ENCODE data around the gene MSGN1. TPM values are rescaled to one million over a fixed set of nuclear protein-coding genes. Genes with fewer than 3 reads are reported as not detected.

The MSGN1 gene
- total RNA-seq, 2 donors from 2014 or later: not detected

DNA sequence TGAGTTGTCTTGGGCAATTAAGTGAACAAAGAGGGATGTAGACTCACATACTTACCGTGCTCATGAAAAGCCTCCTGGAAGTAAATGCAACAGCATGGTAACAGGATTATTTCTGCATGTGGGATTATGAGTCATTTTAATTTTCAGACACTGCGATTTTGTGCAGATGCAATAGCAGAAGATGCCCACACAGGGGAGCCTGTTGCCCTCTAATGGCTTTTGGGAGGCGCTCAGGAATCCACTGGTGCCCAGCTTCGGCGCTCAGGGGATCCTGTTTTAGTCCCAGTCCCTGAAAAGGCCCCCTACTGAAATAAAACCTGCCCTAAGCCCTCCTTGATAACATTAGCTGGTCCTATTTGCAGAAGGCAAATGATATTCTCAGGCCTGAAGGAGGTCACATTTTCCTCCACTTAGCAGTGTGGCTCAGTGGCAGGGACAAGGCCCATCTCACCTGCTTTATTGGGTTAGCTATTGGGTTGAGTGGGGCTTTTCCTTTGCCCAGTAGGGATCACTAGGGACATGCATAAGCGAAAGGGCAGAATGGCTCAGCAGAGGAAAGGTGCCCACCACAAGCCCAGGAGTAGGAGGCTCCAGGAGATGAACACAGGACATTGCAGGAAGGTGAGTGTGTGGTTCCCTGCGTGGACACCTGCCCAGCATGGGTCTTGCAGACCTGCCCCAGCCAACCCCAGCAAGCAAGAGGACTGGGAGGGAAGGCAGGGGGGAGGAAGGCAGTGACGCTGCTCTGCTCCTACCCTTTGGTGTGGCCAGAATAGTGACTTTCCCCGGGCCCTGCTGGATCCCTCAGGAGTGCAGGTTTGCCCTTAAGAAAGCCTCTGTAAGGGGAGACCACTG lies 35.7 kb downstream of the MSGN1 start:
- 47% methylated on average over 9 of the region's 9 CpGs for WGBS
- H3K9me3 ChIP-seq: no peaks in the 10 kb centered on the region
- no peaks in the 10 kb centered on the region for H3K36me3 ChIP-seq
- no peak overlapping the region for H3K4me3 ChIP-seq
- H3K27ac ChIP-seq: no peak overlapping the region
- no peaks in the 10 kb centered on the region for H3K4me1 ChIP-seq (replicated peaks)
- H3K27me3 ChIP-seq (replicated peaks; ENCODE audit: insufficient read depth): no peaks in the 10 kb centered on the region
- TF ChIP-seq POLR2A (IDR thresholded peaks at IDR 0.05) (no peak), POLR2AphosphoS5 (IDR thresholded peaks at IDR 0.05) (no peak)
- TF ChIP-seq, protein P1, sequence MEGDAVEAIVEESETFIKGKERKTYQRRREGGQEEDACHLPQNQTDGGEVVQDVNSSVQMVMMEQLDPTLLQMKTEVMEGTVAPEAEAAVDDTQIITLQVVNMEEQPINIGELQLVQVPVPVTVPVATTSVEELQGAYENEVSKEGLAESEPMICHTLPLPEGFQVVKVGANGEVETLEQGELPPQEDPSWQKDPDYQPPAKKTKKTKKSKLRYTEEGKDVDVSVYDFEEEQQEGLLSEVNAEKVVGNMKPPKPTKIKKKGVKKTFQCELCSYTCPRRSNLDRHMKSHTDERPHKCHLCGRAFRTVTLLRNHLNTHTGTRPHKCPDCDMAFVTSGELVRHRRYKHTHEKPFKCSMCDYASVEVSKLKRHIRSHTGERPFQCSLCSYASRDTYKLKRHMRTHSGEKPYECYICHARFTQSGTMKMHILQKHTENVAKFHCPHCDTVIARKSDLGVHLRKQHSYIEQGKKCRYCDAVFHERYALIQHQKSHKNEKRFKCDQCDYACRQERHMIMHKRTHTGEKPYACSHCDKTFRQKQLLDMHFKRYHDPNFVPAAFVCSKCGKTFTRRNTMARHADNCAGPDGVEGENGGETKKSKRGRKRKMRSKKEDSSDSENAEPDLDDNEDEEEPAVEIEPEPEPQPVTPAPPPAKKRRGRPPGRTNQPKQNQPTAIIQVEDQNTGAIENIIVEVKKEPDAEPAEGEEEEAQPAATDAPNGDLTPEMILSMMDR (IDR thresholded peaks at IDR 0.05): peak; percentile 22 to 88 (median 77)
- intact Hi-C loops (cut with DNase I): loop anchor here (5.0 kb wide), 2 partner anchors 295 to 525 kb away; no protein-coding TSS in a partner anchor
- peak; percentile 38 for DNase-seq (ENCODE audit: low spot score)

DNA sequence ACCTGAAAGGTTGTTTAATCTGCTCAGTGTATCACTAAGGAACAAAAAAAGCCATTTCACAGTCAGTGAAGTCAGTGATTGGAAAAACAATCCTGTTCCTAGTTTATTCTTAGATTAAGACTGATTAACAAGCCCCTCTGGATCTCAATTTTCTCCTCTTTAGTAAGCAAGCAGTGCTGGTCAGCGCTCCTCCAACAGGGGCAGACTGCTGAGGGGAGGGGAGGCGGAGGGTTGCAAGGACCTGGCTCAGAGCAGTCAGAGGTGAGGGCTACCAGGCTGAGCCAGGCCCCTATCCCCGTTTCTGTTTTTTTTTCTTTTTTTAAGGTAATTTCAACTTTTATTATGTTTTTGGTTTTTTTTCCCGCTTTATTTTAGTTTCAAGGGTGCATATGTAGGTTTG lies 37.5 kb downstream of the MSGN1 start:
- DNase-seq (ENCODE audit: low spot score): no peak
- WGBS: 57% methylated on average over 4 of the region's 4 CpGs
- Histone ChIP-seq H3K27ac (no peak overlapping the region), H3K36me3 (no peaks in the 10 kb centered on the region), H3K4me3 (no peak overlapping the region), H3K4me1 (replicated peaks) (no peaks in the 10 kb centered on the region), H3K27me3 (replicated peaks; ENCODE audit: insufficient read depth) (peaks cover 4% of the 10 kb centered on the region), H3K9me3 (no peaks in the 10 kb centered on the region)
- TF ChIP-seq POLR2A (IDR thresholded peaks at IDR 0.05) (no peak), POLR2AphosphoS5 (IDR thresholded peaks at IDR 0.05) (no peak)
- TF ChIP-seq, protein P1 (IDR thresholded peaks at IDR 0.05): no peak
- intact Hi-C loops (cut with DNase I): loop anchor here (5.0 kb wide), 2 partner anchors 294 to 524 kb away; no protein-coding TSS in a partner anchor

DNA sequence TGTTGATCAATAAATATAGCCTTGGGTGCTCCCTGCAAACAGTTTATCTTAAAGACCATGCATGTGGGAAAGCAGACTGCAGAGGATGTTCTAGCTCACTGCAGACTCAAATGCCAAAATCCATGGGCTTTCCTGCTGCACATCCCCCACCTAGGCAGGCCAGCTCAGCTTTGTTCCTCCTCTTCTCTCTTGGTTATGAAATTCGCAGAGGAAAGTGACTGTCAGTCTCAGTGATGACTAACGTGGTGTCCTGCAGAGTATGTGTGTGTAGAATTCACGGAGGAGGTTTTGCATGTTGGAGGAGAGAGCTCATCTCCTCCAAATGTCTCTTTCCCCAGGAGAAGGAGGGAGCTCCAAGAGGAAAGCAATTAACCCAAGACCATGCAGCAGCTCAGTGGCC lies 40.8 kb downstream of the MSGN1 start:
- WGBS: 56% methylated on average over 3 of the region's 3 CpGs
- no peak overlapping the region for H3K27ac ChIP-seq
- no peak for DNase-seq (ENCODE audit: low spot score)
- no peaks in the 10 kb centered on the region for H3K9me3 ChIP-seq
- peaks cover 4% of the 10 kb centered on the region for H3K27me3 ChIP-seq (replicated peaks; ENCODE audit: insufficient read depth)
- H3K4me3 ChIP-seq: no peak overlapping the region
- intact Hi-C loops (cut with DNase I): no loop called here
- no peaks in the 10 kb centered on the region for H3K4me1 ChIP-seq (replicated peaks)
- H3K36me3 ChIP-seq: no peaks in the 10 kb centered on the region
- TF ChIP-seq POLR2A (IDR thresholded peaks at IDR 0.05): no peak
- no peak for TF ChIP-seq POLR2AphosphoS5 (IDR thresholded peaks at IDR 0.05)
- TF ChIP-seq, protein P1 (IDR thresholded peaks at IDR 0.05): no peak

DNA sequence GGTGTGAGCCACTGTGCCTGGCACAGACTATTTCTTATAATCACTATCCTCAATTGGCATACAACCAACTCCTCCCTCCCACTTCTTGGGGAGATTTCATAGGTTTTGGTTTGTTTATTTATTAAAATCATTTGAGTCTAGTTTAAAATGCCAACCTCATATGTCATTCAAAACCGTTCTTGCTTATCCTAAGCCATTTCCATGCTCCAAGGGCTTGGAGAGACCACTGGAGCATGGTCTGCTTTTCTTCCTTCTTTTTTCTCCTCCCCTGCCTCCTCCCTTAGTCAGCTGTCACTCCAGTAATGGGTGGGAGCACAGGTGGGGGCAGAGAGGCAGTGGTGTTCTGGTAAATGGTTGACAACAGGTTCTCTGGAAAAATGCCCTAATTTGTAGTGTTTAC lies 41.8 kb downstream of the MSGN1 start:
- Histone ChIP-seq H3K27ac (no peak overlapping the region), H3K36me3 (no peaks in the 10 kb centered on the region), H3K4me1 (replicated peaks) (no peaks in the 10 kb centered on the region), H3K9me3 (no peaks in the 10 kb centered on the region), H3K4me3 (no peak overlapping the region), H3K27me3 (replicated peaks; ENCODE audit: insufficient read depth) (peaks cover 4% of the 10 kb centered on the region)
- no peak for DNase-seq (ENCODE audit: low spot score)
- TF ChIP-seq, protein P1 (IDR thresholded peaks at IDR 0.05): no peak
- TF ChIP-seq POLR2A (IDR thresholded peaks at IDR 0.05) (no peak), POLR2AphosphoS5 (IDR thresholded peaks at IDR 0.05) (no peak)
- 81% methylated on average over 1 of the region's 1 CpG for WGBS
- intact Hi-C loops (cut with DNase I): no loop called here

DNA sequence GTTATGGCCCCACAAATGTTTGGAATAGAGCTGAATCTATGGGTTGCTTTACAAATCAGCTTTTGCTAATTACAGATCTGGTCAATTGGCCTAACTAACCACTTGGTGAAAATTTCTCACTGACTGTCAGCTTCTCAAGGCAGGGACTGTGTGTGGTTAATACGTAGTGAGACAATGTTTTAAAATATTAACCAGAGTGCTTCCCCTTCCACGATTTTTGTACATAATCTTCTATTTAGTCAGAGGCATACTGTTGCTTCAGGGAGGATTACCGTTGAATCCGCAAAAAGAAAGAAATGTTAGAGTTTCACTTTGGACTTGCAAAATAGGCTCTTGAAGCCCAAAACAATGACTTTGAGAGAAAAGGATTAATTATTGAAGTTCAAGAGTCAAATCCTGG lies 47.3 kb downstream of the MSGN1 start:
- 54% methylated on average over 4 of the region's 4 CpGs for WGBS
- Histone ChIP-seq H3K4me1 (replicated peaks) (no peaks in the 10 kb centered on the region), H3K36me3 (no peaks in the 10 kb centered on the region), H3K4me3 (no peak overlapping the region), H3K27ac (no peak overlapping the region), H3K27me3 (replicated peaks; ENCODE audit: insufficient read depth) (no peaks in the 10 kb centered on the region), H3K9me3 (no peaks in the 10 kb centered on the region)
- intact Hi-C loops (cut with DNase I): no loop called here
- TF ChIP-seq POLR2AphosphoS5 (IDR thresholded peaks at IDR 0.05): no peak
- no peak for TF ChIP-seq POLR2A (IDR thresholded peaks at IDR 0.05)
- TF ChIP-seq, protein P1 (IDR thresholded peaks at IDR 0.05): no peak
- no peak for DNase-seq (ENCODE audit: low spot score)

All from prostate gland (tissue), 2 donors.